K562 (cell line): Measurements from ENCODE around the gene ZDHHC19. TPM values are rescaled to one million over a fixed set of nuclear protein-coding genes. Genes with fewer than 3 reads are reported as not detected.

Experiments used
- ARID3A ChIP-seq: IDR thresholded peaks from 2 replicates; pipeline ENCODE4 v1.6.1; 2012; ENCODE audit warnings: low read depth, low read length, improper control_type of control experiment, borderline replicate concordance
- ARNT ChIP-seq, 2 experiments: fragments of 450-650 bp; IDR thresholded peaks; 2 replicates each; pipeline ENCODE4 v1.6.1; 2016; ENCODE audit warnings: mild to moderate bottlenecking in 1 of 2
- CTBP1 ChIP-seq: fragments of 450-650 bp; IDR thresholded peaks from 2 replicates; pipeline ENCODE4 v1.6.1; 2016; ENCODE audit warnings: borderline replicate concordance
- CXXC5 ChIP-seq: fragments of 250-450 bp; sonication (Bioruptor Pico); IDR thresholded peaks from 2 replicates; pipeline ENCODE4 v1.8.0; 2022; ENCODE audit warnings: inconsistent platforms, mild to moderate bottlenecking, moderate library complexity
- HBP1 ChIP-seq: fragments of 450-650 bp; formaldehyde crosslinking; IDR thresholded peaks from 2 replicates; pipeline ENCODE4 v1.4.0; 2022; ENCODE audit warnings: missing genetic modification characterization
- HDAC1 ChIP-seq, 2 experiments: fragments of 450-650 bp; IDR thresholded peaks; 2 replicates each; pipeline ENCODE4 v1.6.1; 2016 to 2017; ENCODE audit warnings: inconsistent platforms in 1 of 2, mild to moderate bottlenecking in 1 of 2, moderate library complexity in 1 of 2
- HMG20A ChIP-seq: fragments of 450-650 bp; formaldehyde crosslinking; conservative IDR thresholded peaks from 2 replicates; pipeline ENCODE4 v1.4.0; 2020; ENCODE audit warnings: mild to moderate bottlenecking, mixed read lengths
- HNRNPLL ChIP-seq: fragments of 200-400 bp; formaldehyde crosslinking; IDR thresholded peaks from 2 replicates; pipeline ENCODE4 v1.6.1; 2017; ENCODE audit warnings: low read length, low read depth, mild to moderate bottlenecking; ENCODE audit not compliant: poor library complexity, severe bottlenecking
- LEF1 ChIP-seq: fragments of 450-650 bp; IDR thresholded peaks from 2 replicates; pipeline ENCODE4 v1.6.1; 2016; ENCODE audit warnings: mild to moderate bottlenecking
- MYBL2 ChIP-seq, 2 experiments: fragments of 450-650 bp in 1 of 2; sonication (generic) in 1 of 2; formaldehyde crosslinking in 1 of 2; IDR thresholded peaks; 2 replicates each; pipeline versions ENCODE4 v1.6.1 to v1.8.1; 2017 to 2022; ENCODE audit warnings: borderline replicate concordance in 1 of 2, inconsistent platforms in 1 of 2, low read depth in 1 of 2, mild to moderate bottlenecking in 1 of 2, missing genetic modification reagents in 1 of 2, moderate library complexity in 1 of 2
- NCOA6 ChIP-seq: fragments of 450-650 bp; IDR thresholded peaks from 2 replicates; pipeline ENCODE4 v1.6.1; 2017; ENCODE audit warnings: mild to moderate bottlenecking
- NR3C1 ChIP-seq: sonication (generic); formaldehyde crosslinking; IDR thresholded peaks from 2 replicates; pipeline ENCODE4 v1.8.1; 2022; ENCODE audit warnings: missing genetic modification reagents
- POLR3G ChIP-seq: IDR thresholded peaks from 2 replicates; pipeline ENCODE4 v1.6.1; 2011; ENCODE audit not compliant: insufficient read length, insufficient replicate concordance; ENCODE audit errors: extremely low read depth
- RUNX1 ChIP-seq: sonication (generic); IDR thresholded peaks from 2 replicates; pipeline ENCODE4 v1.6.1; 2016; ENCODE audit warnings: antibody characterized with exemption, low read depth
- SIN3A ChIP-seq, 2 experiments: fragments of 150-350 bp in 1 of 2; IDR thresholded peaks; 2 replicates each; pipeline ENCODE4 v1.6.1; 2011 to 2016; ENCODE audit warnings: borderline replicate concordance in 2 of 2, low read depth in 2 of 2, low read length in 2 of 2, mild to moderate bottlenecking in 2 of 2, moderate library complexity in 2 of 2; ENCODE audit not compliant: control insufficient read depth in 1 of 2
- SIX5 ChIP-seq, 2 experiments: IDR thresholded peaks; 2 replicates each; pipeline ENCODE4 v1.6.1; 2011; ENCODE audit warnings: low read length in 2 of 2, borderline replicate concordance in 1 of 2, low read depth in 1 of 2, mild to moderate bottlenecking in 1 of 2, moderate library complexity in 1 of 2; ENCODE audit not compliant: insufficient read depth in 1 of 2
- SLC30A9 ChIP-seq: fragments of 250-450 bp; sonication (Bioruptor Pico); IDR thresholded peaks from 2 replicates; pipeline ENCODE4 v1.8.0; 2022; ENCODE audit warnings: mild to moderate bottlenecking, moderate library complexity
- ZBTB7A ChIP-seq: IDR thresholded peaks from 2 replicates; pipeline ENCODE4 v1.6.1; 2011; ENCODE audit warnings: low read depth, mild to moderate bottlenecking, low read length, moderate library complexity, borderline replicate concordance; ENCODE audit not compliant: control insufficient read depth
- ZNF707 ChIP-seq: fragments of 250-450 bp; sonication (Bioruptor Pico); conservative IDR thresholded peaks from 2 replicates; pipeline ENCODE4 v1.8.0; 2022; ENCODE audit warnings: inconsistent platforms, mild to moderate bottlenecking, moderate library complexity
- polyA plus RNA-seq, 8 experiments: library from polyadenylated mRNA; depleted of rRNA in 4 of 8; stranded (reverse) in 5 of 8; unstranded in 3 of 8; fragments of >200 nt; fragmentation: Nextera tagmentation in 2 of 8; fragmentation: Illumina TruSeq in 1 of 8; extraction: Ambion mirVana in 2 of 8; extraction: Trizol in 1 of 8; gene quantifications; 2 replicates each; pipeline versions ENCODE4 v1.2.1 to v1.2.3, GENCODE V29; 2011 to 2014; ENCODE audit warnings: inconsistent platforms in 1 of 8, missing spikeins in 1 of 8
- total RNA-seq, 7 experiments: library from RNA; depleted of rRNA in 6 of 7; stranded (reverse); fragments of >200 nt in 6 of 7; fragmentation: Illumina TruSeq in 2 of 7; extraction: Trizol in 2 of 7; gene quantifications; 2 replicates each; pipeline versions ENCODE4 v1.2.1 to v1.2.3, GENCODE V29; 2011 to 2021; ENCODE audit warnings: low replicate concordance in 1 of 7
- TF ChIP-seq, protein P1 (sequence below): sonication (generic); formaldehyde crosslinking; IDR thresholded peaks from 2 replicates; pipeline ENCODE4 v1.8.0; 2022; ENCODE audit warnings: missing genetic modification reagents, mild to moderate bottlenecking, moderate library complexity, borderline replicate concordance
- TF ChIP-seq, protein P2 (sequence below), 2 experiments: fragments of 200-800 bp in 1 of 2; sonication (Bioruptor generic) in 1 of 2; sonication (generic) in 1 of 2; formaldehyde crosslinking in 1 of 2; IDR thresholded peaks in 1 of 2; conservative IDR thresholded peaks in 1 of 2; 2 replicates each; pipeline versions ENCODE4 v1.5.0 to v1.6.1; 2016 to 2020; ENCODE audit warnings: missing compliant biosample characterization in 1 of 2, missing genetic modification characterization in 1 of 2, missing genetic modification reagents in 1 of 2

The ZDHHC19 gene
- total and polyA plus RNA-seq, 9 of the 15 experiments (the other 6 are each of a cell fraction or from before 2014, with no cell fraction given): 0.40 to 5.5 (median 1.1) TPM

- TF ChIP-seq ZBTB7A: 0 out of 2 replicates have a peak, but pooled peaks have one; percentile 18
- no peak for TF ChIP-seq SIX5 (IDR thresholded peaks at IDR 0.05; ENCODE audit: borderline replicate concordance in 1 of 2, insufficient read depth in 1 of 2, low read depth in 1 of 2, low read length in 2 of 2)
- TF ChIP-seq, protein P1, sequence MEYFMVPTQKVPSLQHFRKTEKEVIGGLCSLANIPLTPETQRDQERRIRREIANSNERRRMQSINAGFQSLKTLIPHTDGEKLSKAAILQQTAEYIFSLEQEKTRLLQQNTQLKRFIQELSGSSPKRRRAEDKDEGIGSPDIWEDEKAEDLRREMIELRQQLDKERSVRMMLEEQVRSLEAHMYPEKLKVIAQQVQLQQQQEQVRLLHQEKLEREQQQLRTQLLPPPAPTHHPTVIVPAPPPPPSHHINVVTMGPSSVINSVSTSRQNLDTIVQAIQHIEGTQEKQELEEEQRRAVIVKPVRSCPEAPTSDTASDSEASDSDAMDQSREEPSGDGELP: 0 out of 2 replicates have a peak, but pooled peaks have one; percentile 14
- TF ChIP-seq ARID3A: no peak
- TF ChIP-seq NCOA6: no peak
- TF ChIP-seq CTBP1: no peak
- no peak for TF ChIP-seq SIN3A (IDR thresholded peaks at IDR 0.05; ENCODE audit: borderline replicate concordance in 2 of 2, control insufficient read depth in 1 of 2, low read depth in 2 of 2, low read length in 2 of 2)
- no peak for TF ChIP-seq RUNX1
- TF ChIP-seq POLR3G: no peak
- no peak for TF ChIP-seq NR3C1 (CRISPR knock-in tag)
- no peak for TF ChIP-seq LEF1
- no peak for TF ChIP-seq HDAC1 (IDR thresholded peaks at IDR 0.05)
- no peak for TF ChIP-seq ARNT (IDR thresholded peaks at IDR 0.05)
- TF ChIP-seq HBP1 (CRISPR knock-in tag): no peak
- TF ChIP-seq HMG20A (CRISPR knock-in tag): no peak
- TF ChIP-seq, protein P2, sequence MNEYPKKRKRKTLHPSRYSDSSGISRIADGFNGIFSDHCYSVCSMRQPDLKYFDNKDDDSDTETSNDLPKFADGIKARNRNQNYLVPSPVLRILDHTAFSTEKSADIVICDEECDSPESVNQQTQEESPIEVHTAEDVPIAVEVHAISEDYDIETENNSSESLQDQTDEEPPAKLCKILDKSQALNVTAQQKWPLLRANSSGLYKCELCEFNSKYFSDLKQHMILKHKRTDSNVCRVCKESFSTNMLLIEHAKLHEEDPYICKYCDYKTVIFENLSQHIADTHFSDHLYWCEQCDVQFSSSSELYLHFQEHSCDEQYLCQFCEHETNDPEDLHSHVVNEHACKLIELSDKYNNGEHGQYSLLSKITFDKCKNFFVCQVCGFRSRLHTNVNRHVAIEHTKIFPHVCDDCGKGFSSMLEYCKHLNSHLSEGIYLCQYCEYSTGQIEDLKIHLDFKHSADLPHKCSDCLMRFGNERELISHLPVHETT (CRISPR knock-in tag; conservative IDR thresholded peaks at IDR 0.05 in 1 of 2, IDR thresholded peaks at IDR 0.05 in 1 of 2): no peak
- TF ChIP-seq HNRNPLL: no peak
- TF ChIP-seq MYBL2 (IDR thresholded peaks at IDR 0.05; ENCODE audit: low read depth): no peak
- TF ChIP-seq MYBL2 (CRISPR knock-in tag; IDR thresholded peaks at IDR 0.05; ENCODE audit: borderline replicate concordance): no peak
- TF ChIP-seq ZNF707 (CRISPR knock-in tag): no peak
- TF ChIP-seq CXXC5 (CRISPR knock-in tag): peak; percentile 46; the same call in 1 of the 2 replicates
- no peak for TF ChIP-seq SLC30A9
Observed at GRCh38 chr3:196163666-196164493, 47.3 kb downstream of the ZDHHC19 start (continued).
